NCI-H526 treated with DMSO at 0.1 percent for 48 hours (cell line): ENCODE data around the gene ZGPAT.
A peak's percentile ranks its signal among the peaks of the same experiment; 100 is the strongest.

Source experiments
- DNase-seq: peaks from one replicate; lab custom pipeline; 2025; lab: John Stamatoyannopoulos, UW

The ZGPAT gene

DNA sequence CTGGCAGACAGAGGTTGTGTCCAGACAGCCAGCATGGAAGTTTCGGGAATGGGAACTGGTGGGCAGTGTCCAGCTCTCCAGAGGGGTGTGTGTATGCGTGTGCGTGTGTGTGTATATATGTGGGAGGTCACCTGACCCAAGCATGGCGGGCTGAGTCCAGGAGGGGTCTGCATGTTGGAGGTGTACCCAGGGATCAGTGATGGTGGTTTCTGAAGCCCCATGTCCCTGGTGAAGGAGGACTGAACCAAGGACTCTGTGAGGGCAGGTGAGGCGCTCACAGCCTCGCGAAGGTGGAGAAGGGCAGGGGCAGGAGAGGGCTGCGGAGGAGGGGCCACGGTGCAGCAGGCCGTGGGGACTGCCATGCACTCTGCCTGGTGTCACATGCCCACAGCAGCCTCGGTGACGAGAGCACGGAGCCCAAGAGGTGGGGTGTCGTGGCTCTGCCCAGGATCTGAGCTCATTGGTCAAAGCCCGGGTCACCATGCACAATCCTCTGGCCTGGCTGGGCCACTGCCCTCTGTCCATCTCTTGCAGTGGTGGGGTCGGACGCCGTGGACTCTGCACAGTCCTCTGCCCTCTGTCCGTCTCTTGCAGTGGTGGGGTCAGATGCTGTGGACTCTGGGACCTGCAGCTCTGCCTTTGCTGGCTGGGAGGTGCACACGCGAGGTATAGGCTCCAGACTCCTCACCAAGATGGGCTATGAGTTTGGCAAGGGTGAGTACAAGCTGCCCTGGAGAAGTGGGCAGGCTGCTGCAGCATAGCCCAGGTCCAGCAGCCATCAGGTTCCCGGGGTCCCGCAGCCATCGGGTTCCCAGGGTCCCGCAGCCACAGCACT, 26.5 kb downstream of the ZGPAT start:
- DNase-seq = no peak

DNA sequence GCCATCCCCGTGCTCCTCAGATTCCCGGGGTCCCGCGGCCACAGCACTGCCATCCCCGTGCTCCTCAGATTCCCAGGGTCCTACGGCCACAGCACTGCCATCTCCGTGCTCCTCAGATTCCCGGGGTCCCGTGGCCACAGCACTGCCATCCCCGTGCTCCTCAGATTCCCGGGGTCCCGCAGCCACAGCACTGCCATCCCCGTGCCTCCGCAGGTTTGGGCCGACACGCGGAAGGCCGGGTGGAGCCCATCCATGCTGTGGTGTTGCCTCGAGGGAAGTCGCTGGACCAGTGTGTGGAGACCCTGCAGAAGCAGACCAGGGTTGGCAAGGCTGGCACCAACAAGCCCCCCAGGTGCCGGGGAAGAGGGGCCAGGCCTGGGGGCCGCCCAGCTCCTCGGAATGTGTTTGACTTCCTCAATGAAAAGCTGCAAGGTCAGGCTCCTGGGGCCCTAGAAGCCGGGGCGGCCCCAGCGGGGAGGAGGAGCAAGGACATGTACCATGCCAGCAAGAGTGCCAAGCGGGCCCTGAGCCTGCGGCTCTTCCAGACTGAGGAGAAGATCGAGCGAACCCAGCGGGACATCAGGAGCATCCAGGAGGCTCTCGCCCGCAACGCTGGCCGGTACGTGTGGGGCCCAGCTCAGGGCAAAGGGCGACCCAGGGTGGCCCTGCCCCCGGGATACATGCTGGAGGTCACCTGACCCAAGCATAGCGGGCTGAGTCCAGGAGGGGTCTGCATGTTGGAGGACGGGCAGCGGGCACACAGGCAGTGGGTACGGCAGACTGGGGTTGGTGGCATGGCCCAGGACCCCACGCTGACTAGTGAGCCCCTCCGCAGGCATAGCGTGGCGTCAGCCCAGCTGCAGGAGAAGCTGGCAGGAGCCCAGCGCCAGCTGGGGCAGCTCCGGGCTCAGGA, 27.4 kb downstream of the ZGPAT start:
- no peak for DNase-seq

DNA sequence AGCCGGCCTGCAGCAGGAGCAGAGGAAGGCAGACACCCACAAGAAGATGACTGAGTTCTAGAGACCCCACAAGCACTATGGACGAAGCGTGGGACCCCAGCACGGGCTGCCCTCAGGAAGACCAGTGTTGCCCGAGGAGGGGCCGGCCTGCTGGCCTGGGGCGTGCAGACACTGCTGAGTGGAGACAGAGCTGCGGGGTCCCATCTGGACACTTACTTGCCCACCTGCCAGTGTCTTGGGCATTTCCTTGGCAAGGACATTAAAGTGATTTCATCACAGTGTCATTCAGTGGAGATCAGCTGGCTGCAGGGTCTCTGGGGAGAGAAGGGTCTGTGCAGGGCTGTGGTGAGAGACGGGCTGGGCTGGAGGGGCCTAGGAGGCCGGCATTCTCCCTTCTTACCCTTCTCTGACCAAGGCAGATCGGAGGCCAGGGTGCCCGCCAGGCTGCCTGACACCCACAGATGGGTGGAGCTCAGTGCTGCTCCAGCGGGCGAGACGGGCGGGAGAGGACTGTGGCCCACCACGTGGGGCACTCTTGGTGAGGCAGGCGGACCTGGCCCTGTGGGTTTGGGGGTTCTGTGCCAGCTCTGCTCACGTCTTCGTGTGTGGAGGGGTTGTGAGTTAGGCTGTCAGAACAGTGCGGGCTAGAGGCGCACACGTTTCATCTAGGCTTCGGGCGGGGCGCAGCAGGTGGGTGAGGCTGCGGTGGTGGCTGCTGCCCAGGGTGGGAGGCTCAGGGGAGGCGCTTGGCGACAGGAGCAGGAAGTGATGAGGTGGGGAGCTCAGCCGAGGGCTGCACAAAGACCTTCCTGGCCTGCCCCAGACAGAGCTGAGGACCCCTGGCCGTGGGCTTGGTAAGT, 28.2 kb downstream of the ZGPAT start, which contains the start of gene LIME1:
Gene LIME1 (plus strand): TSS at position 806 of the 860 bp plus-strand sequence. CDS start 886 bp downstream, outside the sequence.
- no peak for DNase-seq

- DNase-seq = no peak
These were observed 29.3 kb downstream of the ZGPAT start for GRCh38 chr20:63736893-63737694.

DNA sequence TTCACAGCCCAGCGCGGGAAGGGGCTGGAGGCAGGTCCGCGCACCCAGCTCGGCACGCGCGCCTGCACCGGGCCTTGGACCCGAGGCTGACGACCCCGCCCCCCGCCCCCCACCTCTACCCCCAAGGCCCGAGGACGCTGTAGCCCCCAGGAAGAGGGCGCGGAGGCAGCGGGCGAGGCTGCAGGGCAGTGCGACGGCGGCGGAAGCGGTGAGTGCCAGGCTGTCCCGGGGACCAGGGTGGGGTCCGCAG, 29.8 kb downstream of the ZGPAT start:
- DNase-seq = no peak

- DNase-seq = no peak
These were observed 30.3 kb downstream of the ZGPAT start for GRCh38 chr20:63737945-63738686.

DNA sequence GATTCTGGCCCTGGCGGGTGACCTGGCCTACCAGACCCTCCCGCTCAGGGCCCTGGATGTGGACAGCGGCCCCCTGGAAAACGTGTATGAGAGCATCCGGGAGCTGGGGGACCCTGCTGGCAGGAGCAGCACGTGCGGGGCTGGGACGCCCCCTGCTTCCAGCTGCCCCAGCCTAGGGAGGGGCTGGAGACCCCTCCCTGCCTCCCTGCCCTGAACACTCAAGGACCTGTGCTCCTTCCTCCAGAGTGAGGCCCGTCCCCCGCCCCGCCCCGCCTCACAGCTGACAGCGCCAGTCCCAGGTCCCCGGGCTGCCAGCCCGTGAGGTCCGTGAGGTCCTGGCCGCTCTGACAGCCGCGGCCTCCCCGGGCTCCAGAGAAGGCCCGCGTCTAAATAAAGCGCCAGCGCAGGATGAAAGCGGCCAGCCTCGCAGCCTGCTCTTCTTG, 30.9 kb downstream of the ZGPAT start:
- no peak for DNase-seq

DNA sequence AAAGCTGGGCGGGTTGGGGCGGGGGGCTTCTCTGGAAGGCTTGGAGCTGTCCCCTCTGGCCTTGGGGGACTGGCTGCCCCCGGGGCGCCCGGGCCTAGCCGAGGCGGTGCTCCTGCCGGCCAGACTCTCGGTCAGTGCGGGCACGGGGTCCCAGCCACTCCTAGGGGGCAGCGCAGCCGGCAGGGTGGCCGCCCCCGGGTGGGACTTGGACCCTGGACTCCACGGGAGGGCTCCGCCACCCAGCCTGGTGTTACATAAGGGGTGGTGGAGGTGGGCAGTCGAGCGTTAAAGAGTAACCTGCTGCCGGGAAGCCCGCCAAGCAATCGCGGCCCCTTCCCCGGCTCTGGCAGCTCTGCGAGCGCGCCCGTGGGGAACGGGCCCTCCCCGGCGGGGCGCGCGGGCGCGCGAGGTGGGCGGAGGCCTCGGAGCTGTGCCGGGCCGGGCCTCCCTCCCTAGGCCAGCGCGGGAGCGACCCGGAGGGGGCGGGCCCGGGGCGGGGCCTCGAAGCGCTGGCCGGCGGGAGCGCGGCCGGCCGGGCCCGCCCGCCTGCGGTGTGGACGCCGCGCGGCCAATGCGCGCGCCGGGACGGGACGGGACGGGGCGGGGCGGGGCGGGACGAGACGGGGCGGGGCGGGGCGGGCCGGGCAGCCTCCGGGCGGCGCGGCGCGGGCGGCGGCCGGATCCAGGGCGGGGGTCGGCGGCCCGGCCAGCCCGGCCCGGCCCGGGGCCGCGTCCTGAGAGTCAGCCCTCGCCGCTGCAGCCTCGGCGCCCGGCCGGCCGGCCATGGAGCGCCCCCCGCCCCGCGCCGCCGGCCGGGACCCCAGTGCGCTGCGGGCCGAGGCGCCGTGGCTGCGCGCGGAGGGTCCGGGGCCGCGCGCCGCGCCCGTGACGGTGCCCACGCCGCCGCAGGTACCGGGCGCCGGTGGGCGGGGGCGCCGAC, 31.6 kb downstream of the ZGPAT start, which contains the start of gene SLC2A4RG:
Gene SLC2A4RG (plus strand): TSS at position 647 of the 940 bp plus-strand sequence. CDS start 137 bp downstream, at position 784.
- DNase-seq = peak; percentile 58

GRCh38 chr20:63740070-63740626, 32.3 kb downstream of the ZGPAT start:
- no peak for DNase-seq

DNA sequence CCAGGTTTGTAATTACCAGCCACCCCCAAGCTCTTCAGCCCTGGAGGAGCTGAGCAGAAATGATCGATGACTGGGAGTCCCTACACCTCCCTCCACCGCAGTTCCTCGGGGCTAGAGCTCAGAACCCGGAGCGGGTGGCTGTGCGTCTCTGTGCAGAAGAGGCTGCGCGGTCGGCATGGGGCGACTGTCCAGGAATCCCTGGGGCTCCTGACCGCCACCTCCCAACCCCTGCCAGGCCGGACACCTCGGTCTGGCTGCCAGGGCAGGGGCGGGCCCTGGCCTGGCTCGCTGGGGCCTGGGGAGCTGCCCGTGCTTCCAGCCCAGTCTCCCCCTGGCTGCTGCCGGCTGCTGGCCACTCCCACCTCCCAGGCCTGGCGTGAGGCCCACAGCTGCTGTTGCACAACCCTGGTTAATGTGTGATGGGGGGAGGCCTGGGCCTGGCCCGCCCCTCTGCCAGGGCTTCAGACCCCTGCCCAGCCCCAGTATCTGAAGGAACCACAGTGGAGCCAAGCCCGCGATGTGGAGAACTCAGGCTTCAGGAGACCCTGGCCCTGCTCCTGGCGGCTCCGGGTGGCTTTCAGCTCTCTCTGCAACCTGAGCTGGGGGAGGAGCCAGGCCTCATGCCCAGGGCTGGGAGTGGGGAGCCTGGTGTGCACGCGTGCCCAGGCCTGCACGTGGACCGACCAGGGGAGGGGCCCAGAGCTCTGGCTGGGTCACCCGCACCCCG, 33.0 kb downstream of the ZGPAT start:
- DNase-seq = peak; percentile 68

DNA sequence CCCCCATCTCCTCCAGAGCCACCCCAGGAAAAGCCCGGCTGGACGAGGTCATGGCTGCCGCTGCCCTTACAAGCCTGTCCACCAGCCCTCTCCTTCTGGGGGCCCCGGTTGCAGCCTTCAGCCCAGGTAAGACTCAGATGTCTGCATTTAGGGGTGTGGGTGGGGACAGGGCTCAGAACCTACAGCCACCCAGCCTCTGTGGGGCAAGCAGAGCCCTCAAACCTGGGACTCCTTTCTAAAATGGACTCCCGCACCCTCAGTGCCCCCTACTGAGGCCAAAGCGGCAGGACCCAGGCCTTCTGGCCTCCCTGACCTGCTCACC, 33.5 kb downstream of the ZGPAT start:
- no peak for DNase-seq

GRCh38 chr20:63741676-63742380, 34.0 kb downstream of the ZGPAT start:
- no peak for DNase-seq

DNA sequence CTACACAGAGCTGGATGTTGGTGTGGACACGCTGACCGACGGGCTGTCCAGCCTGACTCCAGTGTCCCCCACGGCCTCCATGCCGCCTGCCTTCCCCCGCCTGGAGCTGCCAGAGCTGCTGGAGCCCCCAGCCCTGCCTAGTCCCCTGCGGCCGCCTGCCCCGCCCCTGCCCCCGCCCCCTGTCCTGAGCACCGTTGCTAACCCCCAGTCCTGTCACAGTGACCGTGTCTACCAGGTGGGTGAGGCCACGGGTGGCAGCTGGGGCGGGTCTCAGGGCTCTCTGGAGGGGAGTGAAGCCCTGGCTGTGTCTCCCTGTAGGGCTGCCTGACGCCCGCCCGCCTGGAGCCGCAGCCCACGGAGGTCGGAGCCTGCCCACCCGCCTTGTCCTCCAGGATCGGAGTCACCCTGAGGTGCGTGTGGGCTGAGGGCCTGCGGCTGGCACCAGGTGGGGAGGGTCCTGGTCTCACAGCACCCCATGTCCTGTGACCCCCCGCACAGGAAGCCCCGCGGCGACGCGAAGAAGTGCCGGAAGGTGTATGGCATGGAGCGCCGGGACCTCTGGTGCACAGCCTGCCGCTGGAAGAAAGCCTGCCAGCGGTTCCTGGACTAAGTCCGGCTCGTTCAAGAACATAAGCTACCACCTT, 34.7 kb downstream of the ZGPAT start:
- DNase-seq = no peak

GRCh38 chr20:63743210-63743970, 35.6 kb downstream of the ZGPAT start:
- no peak for DNase-seq

- DNase-seq = no peak
These were observed 36.3 kb downstream of the ZGPAT start for GRCh38 chr20:63744158-63744557.
